Activated effector memory CD4-positive, alpha-beta T cell treated with Interleukin-2 at 50 U/mL for 16 hours (primary cell): ENCODE data around the gene SLC35B4.

Experiments
- DNase-seq: peaks from one replicate; pipeline ENCODE4 v3.0.0-alpha.2; 2020

The SLC35B4 gene

DNA sequence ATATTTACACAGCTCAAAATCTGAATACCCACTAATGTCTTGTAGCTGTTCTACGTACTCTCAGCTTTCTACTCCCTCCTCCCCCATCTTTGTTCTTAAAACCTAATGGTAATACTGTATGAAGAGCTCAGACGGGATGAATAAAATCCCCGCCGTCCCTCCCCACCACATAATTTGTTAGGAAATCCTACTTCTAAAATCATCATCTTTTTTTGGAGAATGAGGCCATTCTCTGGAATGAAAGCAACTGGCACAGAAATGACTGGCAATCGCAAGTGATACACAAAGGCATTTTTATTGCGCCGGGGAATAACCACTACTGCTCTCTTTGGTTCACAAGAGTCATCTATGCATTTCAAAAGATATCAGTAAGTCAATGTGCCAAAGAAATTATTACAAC lies 27.3 kb downstream of the SLC35B4 start:
- no peak for DNase-seq

DNA sequence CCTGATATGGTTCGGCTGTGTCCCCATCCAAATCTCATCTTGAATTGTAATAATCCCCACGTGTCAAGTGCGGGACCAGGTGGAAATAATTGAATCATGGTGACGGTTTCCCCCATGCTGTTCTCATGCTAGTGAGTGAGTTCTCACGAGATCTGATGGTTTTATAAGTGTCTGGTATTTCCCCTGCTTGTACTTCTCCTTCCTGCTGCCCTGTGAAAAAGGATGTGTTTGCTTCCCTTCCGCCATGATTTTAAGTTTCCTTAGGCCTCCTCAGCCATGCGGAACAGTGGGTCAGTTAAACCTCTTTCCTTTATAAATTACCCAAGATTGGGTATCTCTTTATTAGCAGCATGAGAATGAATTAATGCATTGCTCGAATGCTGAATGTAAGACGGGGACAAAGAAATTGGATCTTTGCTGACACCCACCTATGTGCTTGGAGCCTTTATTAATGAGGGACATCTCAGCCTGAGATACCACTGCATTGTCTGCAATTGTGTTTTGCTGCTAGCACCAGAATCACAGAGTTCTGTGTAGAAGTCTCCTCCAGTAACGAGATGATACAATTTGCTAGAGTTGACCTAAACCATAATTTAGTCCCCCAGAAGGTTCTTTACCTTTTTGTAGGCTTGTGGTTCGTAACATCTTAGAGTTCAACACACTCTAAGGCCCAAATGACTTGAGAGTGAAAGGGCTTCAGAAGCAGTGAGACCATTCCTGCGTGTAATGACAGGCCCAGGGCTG lies 28.6 kb downstream of the SLC35B4 start:
- DNase-seq: no peak

DNA sequence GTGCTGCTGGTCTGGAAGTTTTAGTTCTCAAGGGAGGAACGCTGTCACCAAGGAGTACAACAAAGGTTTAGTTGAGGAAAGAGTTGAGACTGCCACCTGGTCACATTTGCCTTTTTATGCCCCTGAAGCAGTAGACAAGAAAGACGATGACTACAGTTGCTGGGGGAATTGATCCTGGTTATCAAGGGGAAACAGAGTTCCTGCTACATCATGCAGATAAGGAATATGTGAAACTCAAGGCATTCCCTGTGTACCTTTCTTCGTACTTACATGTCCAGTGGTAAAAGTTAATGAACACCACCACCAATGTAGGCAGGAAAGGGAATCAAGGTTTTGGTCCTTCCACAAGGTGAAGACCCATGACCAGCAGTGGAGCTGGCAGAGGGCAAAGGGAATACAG lies 31.8 kb downstream of the SLC35B4 start:
- no peak for DNase-seq

DNA sequence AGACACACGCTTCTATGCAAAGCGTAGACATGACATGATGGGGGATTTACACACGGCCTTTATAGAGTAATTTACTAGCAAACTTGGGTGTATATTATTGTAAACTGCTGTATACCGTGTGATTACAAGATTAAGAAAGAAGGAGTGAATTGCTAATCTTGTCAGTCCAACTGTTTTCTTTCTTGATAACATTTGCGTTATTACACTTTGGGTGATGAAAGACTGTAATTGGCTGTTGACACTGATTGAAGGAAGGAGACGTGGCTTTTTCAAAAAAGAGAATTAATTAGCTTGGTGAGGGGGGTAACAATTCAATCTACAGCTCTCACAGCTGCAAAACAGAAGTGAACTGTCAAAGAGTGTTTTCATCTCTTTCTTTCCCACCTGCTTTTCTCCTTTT lies 32.7 kb downstream of the SLC35B4 start:
- no peak for DNase-seq

DNA sequence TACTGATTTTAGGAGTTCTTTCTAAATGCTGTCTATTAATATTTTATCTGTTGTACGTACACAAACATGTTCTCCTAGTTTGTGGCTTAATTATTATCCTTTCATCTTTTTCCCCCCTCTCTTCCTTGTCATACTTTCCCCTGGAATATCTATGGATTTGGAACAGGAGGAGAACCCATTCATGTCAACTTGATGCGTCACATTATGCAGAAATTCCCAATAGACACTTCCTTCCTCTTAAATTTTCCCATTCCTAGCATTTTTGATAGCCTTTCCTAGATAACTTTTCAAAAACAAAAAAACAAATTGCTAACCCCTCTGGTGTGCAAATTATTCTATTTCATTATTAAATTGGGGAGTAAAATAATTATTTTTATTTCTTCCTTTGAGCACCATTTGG lies 36.2 kb downstream of the SLC35B4 start:
- no peak for DNase-seq

DNA sequence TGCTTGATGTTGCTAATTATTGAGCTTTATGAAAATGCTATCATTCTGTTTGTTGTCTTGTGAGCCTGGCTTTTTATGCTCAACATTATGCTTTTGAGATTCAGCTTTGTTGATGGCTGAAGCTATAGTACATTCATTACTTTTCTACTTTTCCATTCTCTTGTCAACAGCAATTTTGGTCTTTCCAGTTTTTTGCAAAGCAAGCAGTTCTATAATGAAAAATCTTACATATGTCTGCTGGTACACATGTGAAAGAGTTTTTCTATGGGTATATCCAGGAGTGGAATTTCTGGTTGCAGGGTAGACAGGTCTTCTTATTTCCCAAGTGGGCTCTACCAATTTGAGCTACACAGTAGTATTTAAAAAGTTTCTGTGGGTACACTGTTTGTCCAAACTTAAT lies 36.8 kb downstream of the SLC35B4 start:
- no peak for DNase-seq

DNA sequence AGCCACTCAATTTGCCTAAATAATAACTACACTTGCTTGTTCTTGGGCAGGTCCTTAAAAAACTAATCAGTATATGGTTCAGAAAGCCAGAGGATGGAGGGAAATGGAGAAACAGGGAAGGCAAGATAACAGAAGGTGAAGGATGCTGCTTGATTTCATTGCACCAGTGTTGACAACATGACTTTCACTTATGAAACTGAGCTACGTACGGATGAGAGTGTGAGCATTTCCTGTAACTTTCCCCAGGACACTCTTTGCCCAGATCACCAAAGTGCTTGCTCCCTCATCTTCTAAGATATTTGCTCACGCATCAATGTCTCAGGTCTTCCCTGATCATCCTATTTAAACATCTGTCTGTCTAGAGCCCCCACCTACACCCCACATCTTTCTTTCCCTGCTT lies 37.4 kb downstream of the SLC35B4 start:
- no peak for DNase-seq

DNA sequence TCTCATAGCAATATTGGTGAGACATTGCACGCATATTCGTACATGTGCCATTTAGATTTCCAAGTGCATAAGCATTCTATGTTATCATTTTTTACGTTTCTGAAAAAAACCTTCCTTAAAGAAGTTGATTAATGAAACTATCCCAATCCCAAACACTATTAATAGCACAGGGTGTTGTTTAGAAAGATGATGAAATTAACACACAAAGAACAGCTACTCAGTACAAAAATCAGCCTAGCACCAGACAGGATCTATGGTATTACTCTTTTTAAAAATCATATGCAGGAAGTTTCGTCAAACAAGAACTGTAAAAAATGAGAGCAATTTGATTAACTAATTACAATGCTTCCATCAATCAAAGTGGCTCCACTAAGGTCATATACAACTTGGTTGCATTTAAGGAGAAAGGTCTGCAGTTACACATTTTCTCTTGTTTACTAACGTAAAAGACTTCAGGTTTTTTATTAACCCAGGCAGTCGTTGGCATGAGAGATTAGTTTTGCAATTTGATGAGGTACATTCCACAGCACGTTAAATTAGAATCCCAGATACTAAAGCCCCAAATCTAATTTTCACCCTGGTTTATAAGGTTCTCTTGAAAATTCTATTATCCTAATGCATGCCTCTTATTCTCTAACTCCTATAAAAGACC lies 38.1 kb downstream of the SLC35B4 start:
- DNase-seq: no peak

DNA sequence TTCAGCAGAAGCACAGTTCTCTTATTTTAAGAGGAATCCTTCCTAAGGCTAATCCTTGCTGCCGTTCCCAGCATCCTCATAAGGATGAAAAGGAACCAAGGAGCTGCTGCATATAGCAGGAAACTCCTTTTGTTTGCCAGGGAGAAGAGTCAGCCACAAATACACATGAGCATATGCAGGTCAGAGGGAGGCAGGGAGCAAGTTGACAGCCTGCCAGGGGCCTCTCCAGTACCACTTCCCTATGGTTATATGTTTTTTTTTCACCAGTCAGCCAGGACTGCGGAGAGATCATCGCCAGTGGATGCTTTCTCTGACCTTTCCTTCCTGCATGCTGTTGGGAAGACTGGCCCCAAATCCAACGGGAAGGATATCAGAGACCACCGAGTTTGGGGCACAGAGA lies 39.8 kb downstream of the SLC35B4 start:
- no peak for DNase-seq

DNA sequence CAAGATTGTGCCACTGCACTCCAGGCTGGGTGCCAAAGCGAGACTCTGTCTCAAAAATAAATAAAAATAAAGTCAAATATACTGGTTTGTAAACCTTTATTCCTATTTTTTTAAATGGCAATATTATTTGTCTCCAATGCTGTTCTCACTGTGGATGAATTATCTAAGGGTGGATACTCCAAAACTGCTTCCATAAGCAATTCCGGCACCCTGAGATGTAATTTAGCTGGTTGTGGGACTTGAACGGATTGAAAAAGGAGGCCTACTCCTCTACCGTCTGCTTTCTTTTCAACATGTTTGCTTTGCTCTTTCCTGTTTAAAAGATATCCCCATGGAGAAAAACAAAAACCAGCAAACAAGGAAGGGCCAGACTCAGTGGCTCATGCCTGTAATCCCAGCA lies 54.4 kb downstream of the SLC35B4 start:
- DNase-seq: no peak

DNA sequence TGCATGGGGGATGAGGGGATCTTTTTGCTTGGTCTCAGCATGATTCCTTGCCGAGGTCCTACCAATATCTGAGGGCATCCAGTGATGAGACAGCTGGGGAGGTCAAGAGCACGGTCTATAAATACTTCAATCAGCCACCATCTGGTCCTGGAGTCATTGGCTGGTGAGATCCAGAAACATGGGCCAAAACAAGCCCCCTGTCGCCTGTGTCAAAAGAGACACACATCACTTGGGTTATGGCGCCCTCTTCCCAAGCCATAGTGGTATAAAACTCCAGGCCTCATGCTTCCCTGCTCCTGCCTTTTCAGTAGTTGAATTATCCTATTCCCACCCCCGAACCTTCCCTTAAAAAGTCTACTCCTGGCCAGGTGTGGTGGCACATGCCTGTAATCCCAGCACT lies 60.9 kb downstream of the SLC35B4 start:
- no peak for DNase-seq

DNA sequence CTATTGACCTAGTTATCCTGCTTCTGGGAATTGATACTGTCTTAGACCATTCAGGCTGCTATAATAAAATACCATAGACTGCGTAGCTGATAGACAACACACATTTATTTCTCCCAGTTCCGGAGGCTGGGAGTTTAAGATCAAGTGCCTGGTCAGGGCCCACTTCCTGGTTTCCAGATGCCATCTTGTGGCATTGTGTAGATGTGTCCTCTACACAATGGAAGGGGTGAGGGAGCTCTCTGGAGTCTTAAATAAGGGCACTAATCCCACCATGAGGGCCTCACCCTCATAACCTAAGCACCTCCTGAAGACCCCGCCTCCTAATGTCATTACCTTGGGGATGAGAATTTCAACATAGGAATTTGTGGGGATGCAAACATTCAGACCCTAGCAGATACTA lies 62.4 kb downstream of the SLC35B4 start:
- no peak for DNase-seq

DNA sequence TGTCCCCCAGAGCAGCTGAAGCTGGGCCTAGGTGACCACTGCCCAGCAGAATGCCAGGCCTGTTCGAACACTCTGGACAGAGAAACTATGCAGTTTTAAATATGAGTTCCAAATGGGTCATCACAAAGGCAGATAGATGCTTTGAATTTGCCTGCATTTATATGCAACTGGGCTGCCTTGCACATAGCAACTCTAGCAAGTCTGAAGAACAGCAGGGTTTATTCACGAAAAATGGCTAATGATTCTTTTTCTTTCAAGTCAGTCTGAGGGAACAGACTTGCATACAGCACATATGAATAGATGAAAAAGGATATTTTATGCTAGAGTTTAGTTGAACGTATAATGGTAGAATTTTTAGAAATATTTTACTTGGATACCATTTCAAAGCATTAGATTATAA lies 68.5 kb downstream of the SLC35B4 start:
- no peak for DNase-seq

DNA sequence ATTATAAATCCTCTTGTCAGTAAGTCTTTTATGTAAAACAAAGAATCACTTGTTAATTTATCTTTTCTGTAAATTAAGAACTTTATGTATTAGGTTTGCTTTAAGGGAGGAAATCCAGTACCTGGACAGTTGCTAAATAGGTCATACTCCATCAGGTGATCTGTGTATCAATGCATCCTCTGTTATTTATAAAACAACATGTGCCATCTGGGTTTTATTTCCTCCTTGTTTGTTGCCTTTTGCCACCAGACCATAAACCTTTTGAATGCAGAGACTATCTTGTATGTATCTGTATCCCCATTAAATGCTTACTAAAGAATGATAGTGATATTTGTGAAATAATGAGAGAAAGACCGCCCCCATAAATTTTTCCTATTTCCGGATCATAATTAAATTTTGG lies 70.0 kb downstream of the SLC35B4 start:
- DNase-seq: no peak

DNA sequence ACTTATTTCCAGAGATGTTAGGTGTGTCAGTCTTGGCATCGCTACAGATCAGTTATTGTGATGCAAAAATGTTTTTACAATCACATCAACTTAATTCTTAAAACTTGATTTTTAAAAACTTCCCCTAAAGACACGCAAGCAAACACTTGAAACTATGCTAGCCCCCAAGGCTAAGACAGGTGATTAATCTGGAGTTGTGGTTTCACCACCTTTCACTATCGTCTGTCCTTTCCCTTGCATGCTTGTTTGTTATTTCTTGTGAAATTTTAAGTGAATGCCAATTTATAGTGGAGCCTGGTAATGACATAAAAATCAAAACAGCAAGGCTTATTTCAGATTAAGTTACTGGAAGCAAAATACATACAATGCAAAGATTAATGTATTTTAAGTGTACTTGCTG lies 70.4 kb downstream of the SLC35B4 start:
- DNase-seq: no peak

DNA sequence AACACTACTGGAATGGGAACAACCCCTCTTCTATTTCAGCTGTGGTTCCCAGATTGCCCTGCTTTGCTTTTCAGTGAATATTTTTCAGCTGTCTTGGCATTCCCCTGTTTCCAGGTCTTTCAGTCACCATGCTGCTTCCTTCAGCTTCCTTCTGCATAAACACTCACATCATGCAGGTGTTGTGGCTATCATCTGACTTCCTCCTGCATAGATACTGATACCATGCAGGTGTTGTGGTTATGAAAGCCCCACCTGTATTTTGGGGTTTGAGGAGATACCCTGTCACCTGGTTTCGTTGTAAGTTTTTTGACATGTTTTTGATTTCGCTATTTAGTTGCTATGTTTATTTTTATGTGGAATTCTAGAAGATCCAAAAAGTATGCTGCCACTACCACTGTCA lies 71.5 kb downstream of the SLC35B4 start:
- no peak for DNase-seq
